GM18505 (cell line): ENCODE data around the gene FITM1.

Experiments used
- ATAC-seq: cut with Tn5 transposase; IDR thresholded peaks from one replicate; pipeline ENCODE4 v1.9.1; 2021; ENCODE audit not compliant: unreplicated experiment
- POLR2A ChIP-seq: IDR thresholded peaks from 4 replicates; pipeline ENCODE4 v1.6.1; 2011; ENCODE audit warnings: borderline replicate concordance; ENCODE audit not compliant: insufficient read depth, insufficient read length; ENCODE audit errors: extremely low read depth

The FITM1 gene

DNA sequence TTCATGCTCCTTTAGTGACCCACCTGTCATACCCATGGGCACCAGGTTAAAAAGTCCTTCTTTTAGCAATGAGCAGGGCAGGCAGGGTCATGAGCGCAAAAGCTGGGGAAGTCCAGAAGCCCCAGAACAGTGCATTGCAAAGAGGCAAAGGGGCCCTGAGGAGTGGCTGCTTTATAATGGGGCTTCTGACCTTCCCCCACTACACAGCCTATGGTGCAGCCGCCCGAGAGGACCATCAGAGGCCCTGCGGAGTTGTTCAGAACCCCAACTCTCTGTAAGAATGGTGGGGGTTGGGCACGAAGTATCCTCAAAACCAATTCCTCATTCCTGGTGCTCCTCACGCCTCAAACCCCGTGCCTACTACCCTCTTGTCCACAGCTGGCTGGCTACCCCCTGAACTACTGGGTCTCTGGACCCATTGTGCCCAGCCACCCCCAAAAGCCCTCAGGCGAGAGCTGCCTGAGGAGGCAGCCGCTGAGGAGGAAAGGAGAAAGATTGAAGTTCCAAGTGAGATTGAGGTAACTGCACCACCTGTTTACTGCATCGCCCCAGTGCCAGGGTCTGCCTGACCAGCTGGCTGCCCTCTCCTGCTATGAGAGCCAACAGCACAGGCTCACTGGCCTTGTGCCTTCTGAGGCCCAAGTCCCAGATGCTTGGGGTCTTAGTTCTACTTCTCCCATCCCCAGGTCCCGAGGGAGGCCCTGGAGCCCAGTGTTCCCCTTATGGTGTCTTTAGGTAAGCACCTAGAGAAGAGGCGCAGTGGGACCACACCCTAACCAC, 48.1 kb downstream of the FITM1 start:
- TF ChIP-seq POLR2A: no peak
- ATAC-seq: no peak

DNA sequence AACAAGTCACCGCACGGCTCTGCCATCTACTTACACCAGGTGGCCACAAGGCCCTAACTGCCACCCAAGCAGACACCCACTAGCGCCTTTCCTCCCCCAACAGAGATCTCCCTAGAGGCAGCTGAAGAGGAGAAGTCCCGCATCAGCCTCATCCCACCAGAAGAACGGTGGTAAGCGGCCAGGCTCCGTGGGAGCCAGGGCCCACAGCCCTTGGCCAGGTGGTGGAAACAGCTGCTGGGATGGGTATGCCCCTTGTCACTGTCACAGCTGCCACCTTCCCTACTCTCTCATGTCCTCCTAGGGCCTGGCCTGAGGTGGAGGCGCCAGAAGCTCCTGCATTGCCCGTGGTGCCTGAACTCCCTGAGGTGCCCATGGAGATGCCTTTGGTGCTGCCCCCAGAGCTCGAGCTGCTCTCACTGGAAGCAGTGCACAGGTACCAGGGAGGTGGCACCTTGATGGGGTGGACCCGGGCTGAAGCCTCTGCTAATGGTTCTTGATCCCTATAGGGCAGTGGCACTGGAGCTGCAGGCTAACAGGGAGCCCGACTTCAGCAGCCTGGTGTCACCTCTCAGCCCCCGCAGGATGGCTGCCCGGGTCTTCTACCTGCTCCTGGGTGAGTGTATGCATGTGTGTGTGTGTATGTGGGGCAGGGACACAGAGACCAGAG, 49.0 kb downstream of the FITM1 start:
- TF ChIP-seq POLR2A: no peak
- no peak for ATAC-seq

DNA sequence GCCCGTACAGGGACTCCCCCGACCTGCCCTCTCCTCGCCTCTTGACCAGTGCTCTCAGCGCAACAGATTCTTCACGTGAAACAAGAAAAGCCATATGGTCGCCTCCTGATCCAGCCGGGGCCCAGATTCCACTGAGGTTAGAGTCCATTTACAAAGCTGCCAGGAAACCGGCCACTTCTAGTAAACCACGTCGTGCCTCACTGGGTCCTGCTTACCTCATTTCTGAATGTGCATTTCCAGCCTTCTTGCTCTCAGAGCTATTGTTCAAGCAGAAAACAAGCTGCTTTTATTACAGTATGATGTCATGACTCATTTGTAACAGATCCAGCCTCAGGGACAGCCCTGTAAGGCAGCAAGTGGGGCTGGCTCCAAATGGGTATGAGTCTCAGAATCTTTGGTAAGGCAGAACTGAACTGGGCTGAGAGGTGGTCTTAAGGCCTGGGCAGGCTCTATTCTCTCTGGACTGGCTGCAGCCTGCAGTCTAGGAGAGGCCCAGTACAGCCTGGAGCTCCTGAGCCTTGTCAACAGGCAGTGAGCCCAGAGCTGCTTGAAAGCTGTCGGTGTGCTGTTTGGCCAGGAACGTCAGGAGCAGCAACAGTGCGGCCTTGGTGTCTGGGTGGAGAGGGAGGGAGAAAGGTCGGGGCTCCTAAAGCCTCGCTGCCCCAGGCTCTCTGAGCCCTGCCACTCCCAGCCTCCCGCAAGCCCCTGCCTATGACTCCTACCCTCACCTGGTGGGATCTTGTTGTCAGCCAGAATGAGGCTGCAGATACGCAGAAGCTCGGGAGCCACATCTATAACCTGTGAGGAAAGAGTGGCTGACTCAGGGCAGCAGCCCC, 49.7 kb downstream of the FITM1 start:
- no peak for TF ChIP-seq POLR2A
- no peak for ATAC-seq

DNA sequence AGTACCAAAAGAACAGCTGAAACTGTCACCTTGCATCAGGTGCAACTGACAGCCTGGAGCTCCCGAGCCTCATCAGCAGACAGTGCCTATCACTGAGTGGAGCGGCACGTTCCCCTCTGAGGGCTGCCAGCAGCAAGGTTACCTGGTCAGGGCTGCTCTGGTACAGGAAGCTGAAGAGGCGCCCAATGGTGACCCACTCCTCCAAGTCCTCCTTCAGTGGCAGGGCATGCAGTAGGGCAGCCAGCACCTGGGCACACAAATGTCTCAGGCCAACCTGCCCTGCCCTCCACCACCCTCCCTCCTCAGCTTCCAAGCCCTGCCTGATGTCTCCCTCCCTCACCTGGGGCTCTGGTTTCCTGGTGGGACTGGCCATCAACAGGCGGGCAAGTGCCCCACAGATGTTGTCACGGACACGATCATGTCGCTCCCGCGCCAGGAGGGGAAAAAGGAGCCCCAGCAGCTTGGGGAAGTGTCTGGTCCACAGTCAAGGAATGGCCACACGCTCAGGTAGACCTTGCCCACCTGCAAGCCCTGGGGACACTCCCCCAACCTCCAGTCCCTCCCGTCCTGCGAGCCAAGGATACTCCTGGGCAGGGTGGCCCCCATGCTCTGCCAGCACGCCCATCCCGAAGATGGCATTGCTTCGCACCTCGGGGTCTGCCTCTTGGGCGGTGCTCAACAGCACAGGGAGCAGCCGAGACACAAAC, 51.1 kb downstream of the FITM1 start:
- TF ChIP-seq POLR2A: peak; percentile 44
- ATAC-seq: no peak
